Myocyte (in vitro differentiated cells): ENCODE measurements around the gene CTSF. TPM values are rescaled to one million over a fixed set of nuclear protein-coding genes. Genes with fewer than 3 reads are reported as not detected.
"Not testable (repeated sequence)": the region's sequence is repeated elsewhere in the genome, so short reads cannot be mapped to it uniquely, and the experiment has no call there.

Source experiments
- DNase-seq: peaks from one replicate; pipeline ENCODE4 v3.0.0-alpha.2; 2012; ENCODE audit warnings: low read depth
- polyA plus RNA-seq: library from polyadenylated mRNA; unstranded; fragments of >200 nt; gene quantifications from one replicate; pipeline ENCODE4 v1.2.1, GENCODE V29; 2012; ENCODE audit warnings: missing spikeins
- total RNA-seq: library from RNA; depleted of rRNA; stranded (reverse); fragments of >200 nt; gene quantifications from 2 replicates; pipeline ENCODE4 v1.2.3, GENCODE V29; 2014

The CTSF gene
- 52.8 and 73.8 TPM in 2 replicates for total RNA-seq
- 65.7 TPM for polyA plus RNA-seq

GRCh38 chr11:66568124-66568916 is at the start of gene CTSF:
CTSF (minus strand) TSS chr11:66568606; CDS start chr11:66568486, 120 bp downstream.
- peak; percentile 84 for DNase-seq

GRCh38 chr11:66617155-66617834 is 48.9 kb upstream of the CTSF start:
- DNase-seq = no peak

DNA sequence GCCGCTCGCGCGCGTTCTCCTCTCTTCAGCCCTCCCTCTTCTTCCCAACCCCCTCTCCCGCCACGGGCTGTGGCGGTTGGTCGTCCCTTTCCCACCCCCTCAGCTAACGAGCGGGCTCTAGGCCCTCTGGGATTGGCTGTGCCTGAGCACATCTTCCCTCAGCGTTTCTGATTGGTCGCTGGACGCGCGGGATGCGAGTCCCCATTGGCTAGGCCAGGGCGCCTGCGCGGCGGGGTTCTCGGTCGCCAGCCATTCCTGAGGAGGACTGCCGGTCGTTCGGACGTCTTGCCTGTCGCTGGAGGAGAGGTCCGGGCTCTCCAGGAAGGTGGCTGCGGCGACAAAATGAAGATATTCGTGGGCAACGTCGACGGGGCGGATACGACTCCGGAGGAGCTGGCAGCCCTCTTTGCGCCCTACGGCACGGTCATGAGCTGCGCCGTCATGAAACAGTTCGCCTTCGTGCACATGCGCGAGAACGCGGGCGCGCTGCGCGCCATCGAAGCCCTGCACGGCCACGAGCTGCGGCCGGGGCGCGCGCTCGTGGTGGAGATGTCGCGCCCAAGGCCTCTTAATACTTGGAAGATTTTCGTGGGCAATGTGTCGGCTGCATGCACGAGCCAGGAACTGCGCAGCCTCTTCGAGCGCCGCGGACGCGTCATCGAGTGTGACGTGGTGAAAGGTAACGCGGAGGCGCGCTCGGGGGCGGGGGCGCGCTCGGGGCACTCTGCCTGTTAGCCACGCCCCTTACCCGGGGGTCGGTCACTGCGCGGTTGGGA is 48.2 kb upstream of the CTSF start, which contains the start of gene RBM14:
Gene RBM14, plus strand, starts transcription at position 252 of the 776 bp plus-strand sequence. Its CDS starts 91 bp downstream, at position 343.
- peak; percentile 100 for DNase-seq

GRCh38 chr11:66614073-66614472 is 45.7 kb upstream of the CTSF start:
- no peak for DNase-seq

- DNase-seq = no peak
Observed at GRCh38 chr11:66612458-66612857, 44.1 kb upstream of the CTSF start.

GRCh38 chr11:66609721-66610617 is 41.6 kb upstream of the CTSF start:
- no peak for DNase-seq

DNA sequence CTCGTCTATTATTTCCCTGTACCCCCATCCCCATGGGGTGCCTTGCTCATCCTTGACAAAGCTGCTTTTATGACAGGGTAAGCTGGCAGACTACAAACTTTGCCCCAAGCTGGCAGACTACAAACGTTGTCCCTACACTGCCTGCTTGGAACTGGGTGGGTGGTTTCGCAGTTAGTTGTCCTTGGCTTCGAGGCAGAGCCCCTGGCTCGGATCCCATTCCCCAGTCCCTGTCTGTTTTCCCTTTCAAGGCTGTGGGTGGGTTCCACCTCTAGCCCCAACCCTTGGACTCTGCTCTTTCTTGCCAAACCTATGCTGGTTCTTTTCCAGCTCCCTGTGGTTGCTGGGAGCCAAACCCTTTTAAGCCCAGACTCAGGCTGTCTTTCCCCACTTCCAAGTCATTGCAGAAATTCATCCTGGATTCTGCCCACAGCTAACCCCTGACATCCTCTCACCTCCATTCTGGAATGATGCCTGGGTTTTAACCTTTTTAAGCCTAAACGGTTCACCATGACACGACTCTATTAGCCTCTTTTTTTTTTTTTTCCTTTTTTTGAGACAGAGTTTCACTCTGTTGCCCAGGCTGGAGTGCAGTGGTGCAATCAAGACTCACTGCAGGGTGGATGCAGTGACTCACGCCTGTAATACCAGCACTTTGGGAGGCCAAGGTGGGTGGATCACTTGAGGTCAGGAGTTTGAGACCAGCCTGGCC is 38.9 kb upstream of the CTSF start:
- DNase-seq = peak; percentile 45

GRCh38 chr11:66606608-66607007 is 38.2 kb upstream of the CTSF start:
- DNase-seq = not testable (repeated sequence)

DNA sequence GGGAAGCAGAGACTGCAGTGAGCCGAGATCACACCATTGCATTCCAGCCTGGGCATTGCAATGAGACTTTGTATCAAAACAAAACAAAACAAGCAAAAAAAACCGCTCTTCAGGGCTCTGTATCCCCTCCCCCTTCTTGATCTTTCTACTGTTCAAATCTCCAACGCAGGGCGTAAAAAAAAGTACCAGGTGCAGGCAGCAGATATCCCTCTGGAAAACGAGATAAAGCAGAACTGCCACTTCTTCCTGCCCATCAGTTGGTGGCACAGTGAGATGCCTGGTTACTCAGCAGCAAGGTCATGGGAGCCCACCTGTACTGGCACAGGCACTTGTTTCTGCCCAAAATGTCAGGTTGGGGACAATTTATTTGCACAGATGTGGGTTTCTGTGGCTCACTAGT is 35.7 kb upstream of the CTSF start:
- DNase-seq = no peak

- DNase-seq = no peak
Observed at GRCh38 chr11:66603072-66603471, 34.7 kb upstream of the CTSF start.

GRCh38 chr11:66600631-66601233 is 32.3 kb upstream of the CTSF start:
- no peak for DNase-seq

DNA sequence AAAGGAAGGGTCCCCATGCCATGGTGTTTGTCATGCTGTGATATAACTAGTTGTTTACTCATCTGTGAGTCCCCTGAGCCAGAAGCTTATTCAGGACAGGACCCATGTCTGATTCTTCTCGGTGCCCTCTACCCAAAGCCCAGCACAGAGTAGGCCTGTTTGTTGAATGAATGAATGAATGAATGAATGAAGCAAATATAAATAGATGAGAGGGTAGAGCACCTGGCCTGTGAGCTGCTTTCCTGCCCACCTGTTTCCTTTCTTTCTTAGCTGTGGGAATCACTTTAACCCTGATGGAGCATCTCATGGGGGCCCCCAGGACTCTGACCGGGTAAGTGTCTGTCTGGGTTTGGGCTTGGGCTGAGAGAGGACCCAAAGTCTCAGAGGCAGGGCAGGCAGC is 31.8 kb upstream of the CTSF start:
- no peak for DNase-seq

- DNase-seq = no peak
Observed at GRCh38 chr11:66598993-66599392, 30.6 kb upstream of the CTSF start.

DNA sequence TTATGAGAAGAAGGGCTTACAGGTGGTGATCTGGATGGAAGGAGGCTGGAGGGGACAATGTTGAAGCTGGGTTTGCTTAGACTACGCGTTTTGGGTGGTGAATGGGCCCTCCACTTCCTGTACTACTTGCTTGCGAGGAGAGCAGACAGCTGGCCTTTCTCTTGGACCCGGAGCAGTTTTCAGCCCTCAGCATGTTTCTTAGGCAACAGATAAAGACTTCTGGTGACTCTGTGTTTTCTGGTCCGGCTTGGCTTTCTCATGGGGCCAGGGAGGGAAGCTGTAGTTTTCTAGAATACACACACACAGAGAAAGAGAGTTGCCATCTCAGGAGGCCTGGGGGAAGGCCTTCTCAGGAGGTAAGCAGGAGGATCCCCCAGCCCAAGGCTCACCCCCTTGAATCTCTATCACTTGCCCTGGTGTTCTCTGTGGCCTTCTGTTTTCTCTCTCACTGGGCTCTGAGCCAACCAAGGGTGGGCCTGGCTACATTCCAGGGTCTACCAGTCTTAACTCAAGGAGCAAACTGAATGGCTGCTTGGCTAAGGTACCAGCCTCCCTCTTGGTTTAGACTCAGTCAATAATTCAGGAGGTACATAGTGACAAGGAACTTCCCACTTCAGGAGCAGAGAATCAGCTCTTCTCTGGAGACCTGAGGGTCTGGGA is 27.0 kb upstream of the CTSF start:
- DNase-seq = no peak

DNA sequence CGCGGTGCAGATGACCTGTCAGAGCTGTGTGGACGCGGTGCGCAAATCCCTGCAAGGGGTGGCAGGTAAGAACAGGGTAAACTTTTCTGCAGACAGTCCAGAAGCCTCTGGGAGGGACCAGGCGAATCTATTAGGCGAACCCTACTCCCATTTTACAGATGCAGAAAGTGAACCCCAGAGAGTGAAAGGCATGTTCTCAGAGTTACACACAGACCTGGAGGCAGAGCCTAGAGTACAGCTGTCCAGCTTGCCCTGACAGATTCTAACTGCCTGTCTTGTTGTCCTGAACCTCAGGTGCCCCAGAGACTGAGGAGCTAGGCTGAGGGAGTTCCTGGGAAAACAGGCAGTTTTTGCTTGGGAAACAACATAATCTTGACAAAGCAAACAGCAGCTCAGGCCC is 25.2 kb upstream of the CTSF start:
- DNase-seq = no peak

- DNase-seq = no peak
Observed at GRCh38 chr11:66593303-66593635, 24.9 kb upstream of the CTSF start.

- peak; percentile 94 for DNase-seq
Observed at GRCh38 chr11:66592457-66593302, 24.3 kb upstream of the CTSF start, which contains the start of the genes CCDC87 and CCS. CCDC87 (minus strand) TSS chr11:66593063; CDS start chr11:66593015, 48 bp downstream. CCS (plus strand) TSS chr11:66593185; CDS start chr11:66593262, 77 bp downstream.

- no peak for DNase-seq
Observed at GRCh38 chr11:66591175-66591574, 22.8 kb upstream of the CTSF start.
